ENCODE measurements around the gene SLC22A14. TPM values are rescaled to one million over a fixed set of nuclear protein-coding genes. Genes with fewer than 3 reads are reported as not detected.

SLC22A14 gene
- total RNA-seq, 4 donors from 2014 or later, result 5.0 TPM; not detected in 3

DNA sequence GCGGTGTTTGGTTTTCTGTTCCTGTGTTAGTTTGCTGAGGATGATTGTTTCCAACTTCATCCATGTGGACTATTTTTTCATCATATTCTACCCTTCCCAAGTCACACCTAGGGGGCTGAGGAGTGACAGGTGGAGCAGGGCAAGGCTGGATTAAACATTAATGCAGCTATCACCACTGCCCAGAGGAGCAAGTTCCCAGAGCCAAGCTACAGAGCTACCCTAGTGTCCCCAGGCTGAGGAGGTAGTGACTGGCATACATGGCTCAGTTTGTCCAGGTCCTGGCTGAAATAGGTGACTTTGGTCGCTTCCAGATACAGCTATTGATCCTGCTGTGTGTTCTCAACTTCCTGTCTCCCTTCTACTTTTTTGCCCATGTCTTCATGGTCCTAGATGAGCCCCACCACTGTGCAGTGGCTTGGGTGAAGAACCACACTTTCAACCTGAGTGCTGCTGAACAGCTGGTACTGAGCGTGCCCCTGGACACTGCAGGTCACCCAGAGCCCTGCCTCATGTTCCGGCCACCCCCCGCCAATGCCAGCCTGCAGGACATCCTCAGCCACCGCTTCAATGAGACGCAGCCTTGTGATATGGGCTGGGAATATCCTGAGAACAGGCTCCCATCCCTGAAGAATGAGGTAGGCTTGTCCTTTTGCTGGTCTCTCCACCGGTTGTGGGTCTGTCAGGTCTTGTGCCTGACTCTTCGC, 16.3 kb upstream of the SLC22A14 start, which contains the start of gene SLC22A13:
TSS of gene SLC22A13 (plus strand) at position 209 of the 704 bp plus-strand sequence. CDS start at position 258, 49 bp downstream.
- H3K36me3 ChIP-seq, result no peaks in the 10 kb centered on the region
- H3K9me3 ChIP-seq, result no peaks in the 10 kb centered on the region
- no peaks in the 10 kb centered on the region for H3K27me3 ChIP-seq
- H3K4me3 ChIP-seq, result no peak within 1 kb of the TSS
- H3K27ac ChIP-seq, result no peak within 1 kb of the TSS
- TF ChIP-seq, protein P1, sequence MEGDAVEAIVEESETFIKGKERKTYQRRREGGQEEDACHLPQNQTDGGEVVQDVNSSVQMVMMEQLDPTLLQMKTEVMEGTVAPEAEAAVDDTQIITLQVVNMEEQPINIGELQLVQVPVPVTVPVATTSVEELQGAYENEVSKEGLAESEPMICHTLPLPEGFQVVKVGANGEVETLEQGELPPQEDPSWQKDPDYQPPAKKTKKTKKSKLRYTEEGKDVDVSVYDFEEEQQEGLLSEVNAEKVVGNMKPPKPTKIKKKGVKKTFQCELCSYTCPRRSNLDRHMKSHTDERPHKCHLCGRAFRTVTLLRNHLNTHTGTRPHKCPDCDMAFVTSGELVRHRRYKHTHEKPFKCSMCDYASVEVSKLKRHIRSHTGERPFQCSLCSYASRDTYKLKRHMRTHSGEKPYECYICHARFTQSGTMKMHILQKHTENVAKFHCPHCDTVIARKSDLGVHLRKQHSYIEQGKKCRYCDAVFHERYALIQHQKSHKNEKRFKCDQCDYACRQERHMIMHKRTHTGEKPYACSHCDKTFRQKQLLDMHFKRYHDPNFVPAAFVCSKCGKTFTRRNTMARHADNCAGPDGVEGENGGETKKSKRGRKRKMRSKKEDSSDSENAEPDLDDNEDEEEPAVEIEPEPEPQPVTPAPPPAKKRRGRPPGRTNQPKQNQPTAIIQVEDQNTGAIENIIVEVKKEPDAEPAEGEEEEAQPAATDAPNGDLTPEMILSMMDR (IDR thresholded peaks at IDR 0.05), result no peak
- TF ChIP-seq POLR2A (IDR thresholded peaks at IDR 0.05), result no peak
- DNase-seq, result no peak
- no peaks in the 10 kb centered on the region for H3K4me1 ChIP-seq

DNA sequence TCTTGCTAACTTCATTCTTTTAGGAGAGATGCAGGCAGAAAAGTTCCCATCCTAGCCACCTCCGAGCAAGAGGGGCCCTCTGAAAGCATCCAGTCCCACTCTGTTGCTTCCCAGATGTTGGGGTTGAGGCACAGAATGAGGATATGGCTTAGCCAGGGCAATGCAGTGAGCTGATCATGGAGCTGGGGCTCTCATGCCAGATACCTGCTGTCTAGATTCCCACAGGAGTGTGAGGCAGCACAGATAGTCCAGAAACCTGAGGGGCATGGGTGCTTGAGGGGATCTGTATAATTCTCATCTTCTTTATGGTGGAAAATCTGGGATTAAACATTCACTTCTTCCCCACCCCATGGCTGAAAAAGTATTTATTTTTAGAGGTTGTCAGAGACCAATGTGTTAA, 15.3 kb upstream of the SLC22A14 start:
- Histone ChIP-seq H3K27ac (no peak overlapping the region), H3K36me3 (no peaks in the 10 kb centered on the region), H3K4me3 (no peak overlapping the region), H3K27me3 (no peaks in the 10 kb centered on the region), H3K4me1 (no peaks in the 10 kb centered on the region), H3K9me3 (no peaks in the 10 kb centered on the region)
- TF ChIP-seq POLR2A (IDR thresholded peaks at IDR 0.05), result no peak
- TF ChIP-seq, protein P1 (IDR thresholded peaks at IDR 0.05), result no peak
- no peak for DNase-seq

DNA sequence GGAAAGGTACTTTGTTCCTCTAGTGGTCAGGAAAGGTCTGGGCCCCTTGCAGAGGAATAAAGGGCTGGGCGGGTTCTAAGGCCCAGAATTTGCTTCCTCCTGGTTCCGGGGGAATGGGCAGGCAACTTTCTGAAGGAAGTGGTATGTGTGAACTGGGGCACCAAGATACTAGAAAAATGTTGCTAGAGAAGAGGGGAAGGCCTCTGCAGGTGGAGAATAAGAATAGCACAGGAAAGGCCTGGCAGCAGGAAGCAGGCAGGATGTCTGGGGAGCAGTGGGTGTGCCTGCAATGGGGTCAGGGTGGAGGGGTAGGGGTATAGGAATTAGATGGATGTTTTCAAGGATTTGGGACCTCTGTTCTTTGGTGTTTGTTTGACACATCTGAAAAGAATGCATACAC, 14.4 kb upstream of the SLC22A14 start:
- TF ChIP-seq, protein P1 (IDR thresholded peaks at IDR 0.05), result no peak
- TF ChIP-seq POLR2A (IDR thresholded peaks at IDR 0.05), result no peak

DNA sequence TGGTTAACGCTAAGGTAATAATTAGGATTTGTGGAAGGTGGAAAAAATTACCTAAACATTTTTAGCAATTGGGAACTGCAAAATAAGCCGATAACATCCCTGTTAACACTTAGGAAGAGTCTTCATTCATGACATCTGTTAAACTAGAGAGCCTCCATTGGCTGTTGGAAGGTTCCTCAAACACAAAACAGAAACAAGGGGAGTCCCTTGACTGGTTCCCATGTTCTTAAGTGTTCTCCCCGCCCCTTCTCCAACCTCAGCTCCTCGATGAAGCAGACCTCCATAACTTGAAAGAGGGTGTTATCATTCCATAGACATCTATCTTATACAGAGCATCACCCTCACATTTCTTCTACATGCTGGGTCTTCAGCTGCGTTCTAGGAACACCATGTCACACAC, 14.0 kb upstream of the SLC22A14 start:
- no peak for TF ChIP-seq POLR2A (IDR thresholded peaks at IDR 0.05)
- TF ChIP-seq, protein P1 (IDR thresholded peaks at IDR 0.05), result no peak
- H3K27ac ChIP-seq, result no peak overlapping the region
- H3K27me3 ChIP-seq, result no peaks in the 10 kb centered on the region
- H3K4me3 ChIP-seq, result no peak overlapping the region
- DNase-seq, result no peak
- no peaks in the 10 kb centered on the region for H3K4me1 ChIP-seq
- H3K36me3 ChIP-seq, result no peaks in the 10 kb centered on the region
- no peaks in the 10 kb centered on the region for H3K9me3 ChIP-seq

More for the DNA sequence above, 14.4 kb upstream of the SLC22A14 start:
- no peak overlapping the region for H3K27ac ChIP-seq
- no peaks in the 10 kb centered on the region for H3K36me3 ChIP-seq
- no peak overlapping the region for H3K4me3 ChIP-seq
- no peaks in the 10 kb centered on the region for H3K27me3 ChIP-seq
- no peaks in the 10 kb centered on the region for H3K9me3 ChIP-seq
- DNase-seq, result no peak
- H3K4me1 ChIP-seq, result no peaks in the 10 kb centered on the region

DNA sequence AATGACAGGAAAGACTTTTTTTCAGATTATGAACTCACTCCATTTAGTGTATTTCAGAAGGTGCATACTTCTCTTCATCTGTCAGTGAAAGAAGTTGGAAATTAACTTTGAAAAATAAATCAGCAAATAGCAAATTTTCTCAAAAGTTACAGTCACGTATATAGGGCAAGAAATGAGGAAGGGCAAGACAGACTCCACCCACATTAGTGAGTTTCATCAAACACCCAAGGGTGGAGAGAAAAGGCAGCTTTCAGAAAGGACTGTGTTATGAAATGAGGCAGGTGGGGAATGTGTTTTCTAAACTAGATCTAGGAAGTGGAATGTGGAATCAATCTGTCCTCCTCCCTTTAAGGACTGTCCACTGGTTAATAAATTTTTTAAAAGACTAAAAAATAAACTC, 13.6 kb upstream of the SLC22A14 start:
- no peak overlapping the region for H3K4me3 ChIP-seq
- no peaks in the 10 kb centered on the region for H3K4me1 ChIP-seq
- H3K9me3 ChIP-seq, result no peaks in the 10 kb centered on the region
- no peak for DNase-seq
- no peak overlapping the region for H3K27ac ChIP-seq
- H3K36me3 ChIP-seq, result no peaks in the 10 kb centered on the region
- TF ChIP-seq POLR2A (IDR thresholded peaks at IDR 0.05), result no peak
- TF ChIP-seq, protein P1 (IDR thresholded peaks at IDR 0.05), result no peak
- no peaks in the 10 kb centered on the region for H3K27me3 ChIP-seq

All from Peyer's patch (tissue), 4 donors.